ENCODE results near the gene CA10. TPM values are rescaled to one million over a fixed set of nuclear protein-coding genes. Genes with fewer than 3 reads are reported as not detected.

Gene CA10
- total RNA-seq, 1 donor from 2014 or later: 2.2 TPM

DNA sequence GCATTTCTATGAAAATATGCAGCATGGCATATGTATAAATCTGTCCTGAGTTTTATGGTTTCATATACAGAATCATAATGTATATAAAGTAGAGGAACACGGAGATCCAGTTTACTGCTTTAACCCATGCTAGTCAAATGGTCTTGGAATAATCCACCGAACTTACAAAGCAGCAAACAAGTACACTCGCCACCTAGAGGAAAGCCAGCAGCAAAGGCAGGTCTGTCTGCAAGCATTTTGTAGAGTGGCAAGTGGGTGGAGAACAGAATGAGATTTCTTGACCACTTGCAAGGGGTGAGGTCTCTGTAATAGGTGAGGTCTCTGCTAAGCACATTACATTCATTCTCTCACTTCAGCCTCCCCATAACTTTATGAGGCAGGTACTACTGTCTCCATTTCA is 308.3 kb downstream of the CA10 start:
- Mint-ChIP-seq H3K4me3 (no peak overlapping the region), H3K27ac (no peak overlapping the region)

GRCh38 chr17:51848451-51848850 is 310.1 kb downstream of the CA10 start:
- Mint-ChIP-seq H3K27me3 (peaks cover 14% of the 10 kb centered on the region), H3K4me3 (no peak overlapping the region), H3K4me1 (ENCODE audit: unreplicated experiment) (peaks cover 6% of the 10 kb centered on the region), H3K27ac (no peak overlapping the region), H3K9me3 (no peaks in the 10 kb centered on the region), H3K36me3 (no peaks in the 10 kb centered on the region)
- no peak for DNase-seq (ENCODE audit: extremely low spot score, unreplicated experiment)
- TF ChIP-seq CTCF (conservative IDR thresholded peaks at IDR 0.05): no peak

More for the DNA sequence above, 308.3 kb downstream of the CA10 start:
- TF ChIP-seq CTCF (conservative IDR thresholded peaks at IDR 0.05): peak; percentile 39
- Mint-ChIP-seq H3K36me3 (no peaks in the 10 kb centered on the region), H3K27me3 (peaks cover 17% of the 10 kb centered on the region), H3K4me1 (ENCODE audit: unreplicated experiment) (peaks cover 6% of the 10 kb centered on the region), H3K9me3 (no peaks in the 10 kb centered on the region)
- DNase-seq (ENCODE audit: extremely low spot score, unreplicated experiment): no peak

DNA sequence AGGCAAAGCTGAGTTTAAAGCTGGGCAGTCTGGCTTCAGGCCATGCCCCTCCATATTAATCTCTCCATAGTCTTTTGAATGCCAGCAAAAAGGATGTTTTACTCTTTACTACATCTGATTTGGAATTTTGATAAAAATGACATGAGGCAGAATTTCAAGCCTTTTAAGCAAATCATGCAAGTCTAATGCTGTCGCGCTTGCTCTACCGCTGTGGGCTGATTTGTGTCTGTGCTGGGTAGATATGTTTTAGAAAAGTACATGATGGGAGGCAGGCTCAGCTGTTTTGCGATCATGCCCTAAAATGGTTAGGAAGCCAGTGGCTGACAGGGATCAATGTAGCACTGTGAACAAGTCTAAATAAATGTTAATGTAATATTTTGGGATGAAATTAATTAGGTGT is 311.9 kb downstream of the CA10 start:
- peaks cover under 1% of the 10 kb centered on the region for H3K4me1 Mint-ChIP-seq (ENCODE audit: unreplicated experiment)
- no peak for TF ChIP-seq CTCF (conservative IDR thresholded peaks at IDR 0.05)
- no peaks in the 10 kb centered on the region for H3K9me3 Mint-ChIP-seq
- no peak overlapping the region for H3K4me3 Mint-ChIP-seq
- H3K36me3 Mint-ChIP-seq: no peaks in the 10 kb centered on the region
- H3K27ac Mint-ChIP-seq: no peak overlapping the region
- DNase-seq (ENCODE audit: extremely low spot score, unreplicated experiment): no peak
- peaks cover 14% of the 10 kb centered on the region for H3K27me3 Mint-ChIP-seq

DNA sequence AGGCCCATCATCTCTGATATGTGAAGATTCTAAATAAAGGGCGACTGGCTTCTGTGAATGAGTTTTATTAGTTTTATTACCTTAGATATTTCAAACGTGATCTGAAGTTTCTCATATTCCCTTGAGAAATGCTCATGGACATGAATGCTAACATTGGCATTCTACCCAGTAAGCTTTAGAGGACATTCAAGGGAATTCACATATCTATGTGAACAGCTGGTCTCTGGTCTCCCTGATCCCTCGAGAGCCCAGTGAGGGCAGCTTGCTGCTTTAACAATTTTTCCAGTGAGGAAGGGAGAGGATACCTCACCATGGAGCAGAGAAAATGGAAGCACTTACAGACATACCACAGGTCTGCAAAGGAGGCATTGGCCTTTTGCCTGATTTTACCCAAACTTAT is 312.7 kb downstream of the CA10 start:
- H3K4me3 Mint-ChIP-seq: no peak overlapping the region
- no peak for TF ChIP-seq CTCF (conservative IDR thresholded peaks at IDR 0.05)
- DNase-seq (ENCODE audit: extremely low spot score, unreplicated experiment): no peak
- H3K4me1 Mint-ChIP-seq (ENCODE audit: unreplicated experiment): no peaks in the 10 kb centered on the region
- no peaks in the 10 kb centered on the region for H3K36me3 Mint-ChIP-seq
- no peaks in the 10 kb centered on the region for H3K9me3 Mint-ChIP-seq
- H3K27ac Mint-ChIP-seq: no peak overlapping the region
- peaks cover 14% of the 10 kb centered on the region for H3K27me3 Mint-ChIP-seq

GRCh38 chr17:51842763-51843162 is 315.8 kb downstream of the CA10 start:
- Mint-ChIP-seq H3K9me3 (no peaks in the 10 kb centered on the region), H3K27ac (no peak overlapping the region), H3K4me1 (ENCODE audit: unreplicated experiment) (no peaks in the 10 kb centered on the region), H3K27me3 (peaks cover 3% of the 10 kb centered on the region), H3K4me3 (no peak overlapping the region), H3K36me3 (no peaks in the 10 kb centered on the region)
- no peak for TF ChIP-seq CTCF (conservative IDR thresholded peaks at IDR 0.05)
- DNase-seq (ENCODE audit: extremely low spot score, unreplicated experiment): no peak

GRCh38 chr17:51841669-51842068 is 316.8 kb downstream of the CA10 start:
- DNase-seq (ENCODE audit: extremely low spot score, unreplicated experiment): no peak
- Mint-ChIP-seq H3K4me1 (ENCODE audit: unreplicated experiment) (no peaks in the 10 kb centered on the region), H3K27ac (no peak overlapping the region), H3K36me3 (no peaks in the 10 kb centered on the region), H3K27me3 (peaks cover 1% of the 10 kb centered on the region), H3K4me3 (no peak overlapping the region), H3K9me3 (no peaks in the 10 kb centered on the region)
- TF ChIP-seq CTCF (conservative IDR thresholded peaks at IDR 0.05): no peak

Data from type B pancreatic cell (in vitro differentiated cells).